Medulla oblongata (tissue), 1 donor: ENCODE measurements around the gene FMO1.
"Not testable (repeated sequence)": the region's sequence is repeated elsewhere in the genome, so short reads cannot be mapped to it uniquely, and the experiment has no call there.

Experiments
- DNase-seq: peaks from one replicate; pipeline ENCODE4 v3.0.0-alpha.2; 2015; ENCODE audit errors: extremely low spot score

The FMO1 gene

GRCh38 chr1:171248302-171248701 is at the start of gene FMO1:
Gene FMO1 (plus strand): TSS chr1:171248494. CDS start chr1:171258088, 9,594 bp downstream.
- DNase-seq: no peak

GRCh38 chr1:171204296-171204695 is 44.0 kb upstream of the FMO1 start:
- DNase-seq: no peak

GRCh38 chr1:171206204-171206977 is 41.9 kb upstream of the FMO1 start:
- no peak for DNase-seq

- DNase-seq: no peak
Measured at GRCh38 chr1:171206978-171207355, 41.3 kb upstream of the FMO1 start.

GRCh38 chr1:171207377-171207776 is 40.9 kb upstream of the FMO1 start:
- DNase-seq: no peak

GRCh38 chr1:171210355-171210754 is 37.9 kb upstream of the FMO1 start:
- DNase-seq: no peak

GRCh38 chr1:171212607-171213351 is 35.5 kb upstream of the FMO1 start:
- DNase-seq: peak; percentile 58

GRCh38 chr1:171213559-171214454 is 34.5 kb upstream of the FMO1 start:
- DNase-seq: no peak

- no peak for DNase-seq
Measured at GRCh38 chr1:171217658-171218443, 30.4 kb upstream of the FMO1 start.

GRCh38 chr1:171218661-171219060 is 29.6 kb upstream of the FMO1 start:
- no peak for DNase-seq

- no peak for DNase-seq
Measured at GRCh38 chr1:171219346-171220080, 28.8 kb upstream of the FMO1 start.

- no peak for DNase-seq
Measured at GRCh38 chr1:171220081-171220420, 28.2 kb upstream of the FMO1 start.

GRCh38 chr1:171220581-171221054 is 27.7 kb upstream of the FMO1 start:
- DNase-seq: peak; percentile 14

GRCh38 chr1:171221665-171222591 is 26.4 kb upstream of the FMO1 start:
- DNase-seq: peak; percentile 10

GRCh38 chr1:171222936-171223335 is 25.4 kb upstream of the FMO1 start:
- DNase-seq: no peak

GRCh38 chr1:171224257-171224656 is 24.0 kb upstream of the FMO1 start:
- not testable (repeated sequence) for DNase-seq

- peak; percentile 83 for DNase-seq
Measured at GRCh38 chr1:171226747-171227370, 21.4 kb upstream of the FMO1 start.

GRCh38 chr1:171231326-171231725 is 17.0 kb upstream of the FMO1 start:
- DNase-seq: no peak

- DNase-seq: no peak
Measured at GRCh38 chr1:171233183-171233582, 15.1 kb upstream of the FMO1 start.
